ENCODE data around the gene PARD3.

Gene PARD3

DNA sequence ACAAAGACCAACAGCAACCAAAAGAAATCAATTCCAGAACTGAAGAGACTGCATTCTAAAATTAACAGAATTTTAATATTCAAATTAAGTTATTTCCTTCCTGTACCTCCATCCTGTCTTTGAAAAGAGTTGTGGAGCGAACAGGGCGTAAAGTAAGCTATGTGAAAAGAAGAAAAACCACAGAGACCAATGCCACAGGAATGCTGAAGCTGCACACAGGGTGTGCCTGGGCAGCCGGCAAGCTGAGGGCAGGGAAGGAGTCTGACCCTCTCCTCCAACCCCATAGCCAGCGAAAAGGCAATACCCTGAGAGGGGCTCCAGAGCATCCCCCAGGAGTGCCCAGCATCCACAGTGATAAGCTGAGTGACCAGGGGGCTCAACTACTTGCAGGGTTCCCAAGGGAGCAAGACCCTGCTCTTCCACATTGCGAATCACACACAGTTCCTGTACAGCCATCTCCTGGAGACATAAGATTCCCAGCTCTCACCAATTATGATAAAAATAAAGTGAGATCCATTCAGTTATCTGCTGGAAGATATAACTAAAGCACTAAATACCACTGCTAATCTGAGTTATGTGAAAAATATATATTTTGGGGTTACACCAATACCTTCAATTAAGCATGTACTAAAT is 93.8 kb downstream of the PARD3 start:
- Histone ChIP-seq H4K20me1 (ENCODE audit: low read depth, low read length) (no peaks in the 10 kb centered on the region), H3K27me3 (ENCODE audit: low read length) (no peaks in the 10 kb centered on the region), H3K36me3 (ENCODE audit: low read length) (no peaks in the 10 kb centered on the region), H3K9me2 (replicated peaks; ENCODE audit: insufficient read depth, low read length) (no peaks in the 10 kb centered on the region), H3K4me2 (ENCODE audit: low read depth, low read length, poor library complexity, severe bottlenecking) (no peak overlapping the region), H3K27ac (ENCODE audit: low read depth, low read length) (no peak overlapping the region), H3K9me3 (ENCODE audit: insufficient read depth, low read length) (no peaks in the 10 kb centered on the region), H3K79me2 (ENCODE audit: insufficient read depth, low read length) (no peaks in the 10 kb centered on the region), H3K4me3 (ENCODE audit: insufficient read depth, low read length, poor library complexity, severe bottlenecking) (no peak overlapping the region), H3K9ac (ENCODE audit: low read length) (no peak overlapping the region), H3F3A (ENCODE audit: insufficient read depth) (no peaks in the 10 kb centered on the region), H2AFZ (ENCODE audit: low read depth, low read length, severe bottlenecking) (no peak overlapping the region)
- TF ChIP-seq EZH2phosphoT487 (conservative IDR thresholded peaks at IDR 0.05; ENCODE audit: low read length) = no peak
- TF ChIP-seq, protein P1, sequence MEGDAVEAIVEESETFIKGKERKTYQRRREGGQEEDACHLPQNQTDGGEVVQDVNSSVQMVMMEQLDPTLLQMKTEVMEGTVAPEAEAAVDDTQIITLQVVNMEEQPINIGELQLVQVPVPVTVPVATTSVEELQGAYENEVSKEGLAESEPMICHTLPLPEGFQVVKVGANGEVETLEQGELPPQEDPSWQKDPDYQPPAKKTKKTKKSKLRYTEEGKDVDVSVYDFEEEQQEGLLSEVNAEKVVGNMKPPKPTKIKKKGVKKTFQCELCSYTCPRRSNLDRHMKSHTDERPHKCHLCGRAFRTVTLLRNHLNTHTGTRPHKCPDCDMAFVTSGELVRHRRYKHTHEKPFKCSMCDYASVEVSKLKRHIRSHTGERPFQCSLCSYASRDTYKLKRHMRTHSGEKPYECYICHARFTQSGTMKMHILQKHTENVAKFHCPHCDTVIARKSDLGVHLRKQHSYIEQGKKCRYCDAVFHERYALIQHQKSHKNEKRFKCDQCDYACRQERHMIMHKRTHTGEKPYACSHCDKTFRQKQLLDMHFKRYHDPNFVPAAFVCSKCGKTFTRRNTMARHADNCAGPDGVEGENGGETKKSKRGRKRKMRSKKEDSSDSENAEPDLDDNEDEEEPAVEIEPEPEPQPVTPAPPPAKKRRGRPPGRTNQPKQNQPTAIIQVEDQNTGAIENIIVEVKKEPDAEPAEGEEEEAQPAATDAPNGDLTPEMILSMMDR (IDR thresholded peaks at IDR 0.05; ENCODE audit: insufficient read depth, low read length, poor library complexity, severe bottlenecking) = no peak

DNA sequence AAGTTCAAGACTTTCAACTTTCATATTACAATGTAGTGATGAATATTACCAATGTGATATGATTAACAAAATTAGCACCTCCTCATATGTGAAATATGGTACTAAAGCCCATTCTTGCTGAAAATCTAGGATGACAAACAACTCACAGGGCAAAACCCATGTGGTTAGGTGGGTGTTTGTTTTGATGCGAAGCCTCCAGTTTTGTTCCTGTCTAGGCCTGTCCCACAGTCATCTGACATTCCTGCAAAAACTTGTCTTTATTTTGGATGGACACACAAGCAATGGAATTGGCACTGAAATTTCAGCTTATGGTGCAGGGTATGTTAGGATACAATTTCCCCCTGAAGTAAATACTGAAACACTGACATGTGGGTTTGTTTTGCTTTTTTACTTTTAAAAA is 95.3 kb downstream of the PARD3 start:
- Histone ChIP-seq H3K4me3 (ENCODE audit: insufficient read depth, low read length, poor library complexity, severe bottlenecking) (no peak overlapping the region), H3F3A (ENCODE audit: insufficient read depth) (no peaks in the 10 kb centered on the region), H2AFZ (ENCODE audit: low read depth, low read length, severe bottlenecking) (no peak overlapping the region), H3K9ac (ENCODE audit: low read length) (no peak overlapping the region), H3K79me2 (ENCODE audit: insufficient read depth, low read length) (no peaks in the 10 kb centered on the region), H4K20me1 (ENCODE audit: low read depth, low read length) (no peaks in the 10 kb centered on the region), H3K9me2 (replicated peaks; ENCODE audit: insufficient read depth, low read length) (no peaks in the 10 kb centered on the region), H3K36me3 (ENCODE audit: low read length) (no peaks in the 10 kb centered on the region), H3K4me2 (ENCODE audit: low read depth, low read length, poor library complexity, severe bottlenecking) (no peak overlapping the region), H3K27ac (ENCODE audit: low read depth, low read length) (no peak overlapping the region), H3K27me3 (ENCODE audit: low read length) (no peaks in the 10 kb centered on the region), H3K9me3 (ENCODE audit: insufficient read depth, low read length) (no peaks in the 10 kb centered on the region)
- no peak for TF ChIP-seq EZH2phosphoT487 (conservative IDR thresholded peaks at IDR 0.05; ENCODE audit: low read length)
- TF ChIP-seq, protein P1 (IDR thresholded peaks at IDR 0.05; ENCODE audit: insufficient read depth, low read length, poor library complexity, severe bottlenecking) = no peak

DNA sequence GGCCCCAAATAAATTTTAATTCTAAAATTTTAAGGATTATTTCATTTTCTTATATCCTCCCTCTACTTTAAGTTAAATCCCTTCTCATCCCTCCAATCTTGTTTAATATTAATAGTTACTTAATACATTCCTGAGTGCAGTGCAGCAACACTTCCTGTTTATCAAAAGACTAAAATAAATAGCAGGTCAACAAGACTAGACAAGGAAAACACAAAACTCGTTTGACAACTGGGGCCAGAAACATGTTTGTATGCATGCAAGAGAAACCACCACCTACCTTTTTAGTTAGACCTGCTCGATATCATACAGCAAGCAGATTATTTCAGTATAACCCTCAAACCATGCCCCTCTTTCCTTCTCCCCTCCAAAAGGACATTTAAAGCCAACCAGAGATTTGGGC is 95.8 kb downstream of the PARD3 start:
- Histone ChIP-seq H3K36me3 (ENCODE audit: low read length) (no peaks in the 10 kb centered on the region), H3K9me2 (replicated peaks; ENCODE audit: insufficient read depth, low read length) (no peaks in the 10 kb centered on the region), H2AFZ (ENCODE audit: low read depth, low read length, severe bottlenecking) (no peak overlapping the region), H3K4me3 (ENCODE audit: insufficient read depth, low read length, poor library complexity, severe bottlenecking) (no peak overlapping the region), H3F3A (ENCODE audit: insufficient read depth) (no peaks in the 10 kb centered on the region), H3K9ac (ENCODE audit: low read length) (no peak overlapping the region), H3K9me3 (ENCODE audit: insufficient read depth, low read length) (no peaks in the 10 kb centered on the region), H3K4me2 (ENCODE audit: low read depth, low read length, poor library complexity, severe bottlenecking) (no peak overlapping the region), H3K27me3 (ENCODE audit: low read length) (no peaks in the 10 kb centered on the region), H3K79me2 (ENCODE audit: insufficient read depth, low read length) (no peaks in the 10 kb centered on the region), H3K27ac (ENCODE audit: low read depth, low read length) (no peak overlapping the region), H4K20me1 (ENCODE audit: low read depth, low read length) (no peaks in the 10 kb centered on the region)
- TF ChIP-seq, protein P1 (IDR thresholded peaks at IDR 0.05; ENCODE audit: insufficient read depth, low read length, poor library complexity, severe bottlenecking) = no peak
- no peak for TF ChIP-seq EZH2phosphoT487 (conservative IDR thresholded peaks at IDR 0.05; ENCODE audit: low read length)
